HL-60/S4 (cell line): Measurements from ENCODE around the gene GPNMB.

Experiments
- in situ Hi-C: fragments of 300-500 bp; cut with MboI; formaldehyde crosslinking; loops from 2 replicates; pipeline ENCODE4 v1.14.3; 2022; ENCODE audit warnings: low sequenced_read_pairs

Gene GPNMB

DNA sequence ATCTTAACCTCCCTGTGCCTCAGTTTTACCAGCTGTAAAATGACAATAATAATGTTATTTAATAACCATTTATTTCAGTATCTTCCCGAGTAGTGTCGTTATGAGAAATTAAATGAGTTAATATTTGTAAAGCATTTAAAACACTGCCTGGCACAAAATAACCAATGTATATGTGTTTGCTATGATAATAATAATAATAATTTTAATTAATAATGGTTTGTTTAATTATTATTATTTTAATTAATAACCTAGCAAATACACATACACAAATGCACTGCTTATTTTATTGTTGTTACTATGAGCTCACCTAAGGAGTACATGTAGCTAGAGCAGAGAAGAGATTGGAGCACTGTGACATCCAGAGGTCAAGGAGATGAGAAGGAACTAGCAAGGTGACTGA, 18.2 kb upstream of the GPNMB start:
- in situ Hi-C loops: no loop called here

DNA sequence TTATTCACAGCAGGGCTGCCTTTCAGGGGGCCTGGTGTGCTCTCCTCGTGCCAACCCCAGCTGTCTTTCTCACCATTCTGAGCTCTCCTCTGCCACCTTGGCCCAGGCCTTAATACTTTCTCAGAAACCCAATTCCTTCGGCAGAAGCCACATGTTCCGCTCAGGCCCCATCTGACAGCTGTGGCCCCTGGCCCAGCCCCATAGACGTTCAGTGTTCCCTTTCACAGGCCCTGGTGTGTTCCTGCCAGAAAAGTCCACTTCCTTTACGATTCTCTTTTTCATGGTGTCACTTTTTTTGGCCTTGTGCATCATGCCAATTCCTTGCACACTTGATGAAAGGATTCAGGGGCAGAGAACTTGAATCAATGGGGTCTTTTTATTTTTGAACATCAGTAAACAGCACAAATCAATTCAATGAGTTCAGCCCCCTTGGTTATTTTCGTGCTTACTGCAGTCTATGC, 15.9 kb upstream of the GPNMB start:
- in situ Hi-C loops: no loop called here

DNA sequence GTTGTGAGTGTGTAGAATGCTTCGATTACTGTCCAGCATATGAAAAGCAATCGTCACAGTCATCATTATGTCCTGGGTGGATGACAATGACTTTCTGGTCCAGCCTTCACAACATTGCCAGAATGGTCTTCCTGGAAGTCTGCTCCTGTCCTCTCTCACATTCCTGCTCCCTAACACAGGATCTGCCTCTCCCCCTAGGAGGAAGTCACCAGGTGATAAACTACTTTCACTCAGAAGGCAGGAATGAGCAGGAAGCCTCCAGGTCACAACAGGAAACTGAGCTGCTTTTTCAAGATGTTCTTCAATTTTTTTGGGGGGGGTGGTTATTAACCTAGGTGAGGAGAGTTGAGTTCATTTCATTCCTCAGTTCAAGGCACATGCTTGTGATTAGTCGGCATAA, 13.6 kb upstream of the GPNMB start:
- in situ Hi-C loops: no loop called here

DNA sequence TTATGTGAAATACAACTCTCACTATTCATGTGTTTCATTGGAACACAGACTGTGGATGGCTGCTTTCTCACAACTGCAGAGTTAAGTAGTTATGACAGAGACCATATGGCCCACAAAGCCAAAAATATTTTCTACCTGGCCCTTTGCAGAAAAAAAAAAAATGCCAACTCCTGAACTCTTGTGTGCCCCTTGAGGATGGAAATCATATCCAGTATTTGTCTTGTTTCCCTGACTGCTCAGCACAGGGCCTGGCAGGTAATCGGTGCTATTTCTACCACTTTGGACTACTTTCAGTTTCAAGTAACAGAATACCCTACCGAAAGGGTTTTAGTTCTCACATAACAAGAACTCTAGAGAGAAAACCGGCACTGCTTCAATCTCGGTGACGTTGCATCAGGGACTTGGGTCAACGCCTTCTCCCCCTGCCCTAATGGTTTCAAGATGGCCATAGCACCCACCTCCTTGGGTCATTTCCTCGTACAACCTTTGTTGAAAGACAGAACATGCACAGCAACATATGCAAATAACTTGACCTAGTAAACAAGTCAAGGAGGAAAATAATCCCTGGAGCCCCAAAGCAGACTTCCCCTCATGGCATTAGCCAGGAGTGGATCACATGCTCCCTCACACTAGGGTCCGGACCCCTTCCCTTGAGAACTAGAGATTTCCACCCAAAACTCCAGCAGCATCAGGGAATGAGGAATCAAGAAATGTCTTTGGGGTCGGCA, 11.8 kb upstream of the GPNMB start:
- in situ Hi-C loops: no loop called here

DNA sequence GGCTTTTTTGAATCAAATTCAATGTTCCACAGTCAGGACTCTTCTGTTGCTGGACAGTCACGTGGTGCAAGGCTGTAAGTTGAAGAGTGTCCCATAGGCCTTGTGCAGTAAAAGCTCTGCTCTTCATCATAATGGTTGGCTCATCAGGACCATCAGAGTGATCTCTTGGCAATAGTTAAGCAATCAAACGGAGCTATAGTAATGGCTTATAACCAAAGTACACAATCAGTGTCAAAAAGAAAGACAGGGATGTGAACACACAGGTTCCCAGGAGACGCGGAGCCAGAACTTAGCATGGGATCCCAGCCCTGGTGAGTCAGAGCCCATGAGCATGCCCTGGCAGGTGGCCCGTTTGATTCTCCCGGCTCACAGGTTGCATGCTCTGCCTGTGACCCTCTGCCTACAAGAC, 10.8 kb upstream of the GPNMB start:
- in situ Hi-C loops: no loop called here

DNA sequence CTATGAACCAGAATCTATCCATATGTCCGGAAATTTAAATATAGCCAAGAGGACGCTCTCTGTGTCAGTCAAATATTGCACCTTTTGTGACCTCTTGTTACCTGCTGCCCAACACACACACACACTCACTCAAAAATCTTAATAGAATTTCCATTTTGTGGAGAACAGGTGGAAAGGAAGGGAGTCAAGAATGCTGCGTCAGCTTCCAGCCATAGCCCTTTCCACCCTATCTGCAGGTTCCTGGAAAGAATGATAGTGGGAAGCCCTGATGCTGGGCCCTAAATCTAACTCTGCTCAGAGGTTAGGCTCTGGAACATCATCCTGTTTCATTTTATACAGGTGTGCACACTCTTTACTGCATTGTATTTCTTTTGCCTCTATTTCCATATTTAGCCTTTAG, 9.6 kb upstream of the GPNMB start:
- in situ Hi-C loops: no loop called here

DNA sequence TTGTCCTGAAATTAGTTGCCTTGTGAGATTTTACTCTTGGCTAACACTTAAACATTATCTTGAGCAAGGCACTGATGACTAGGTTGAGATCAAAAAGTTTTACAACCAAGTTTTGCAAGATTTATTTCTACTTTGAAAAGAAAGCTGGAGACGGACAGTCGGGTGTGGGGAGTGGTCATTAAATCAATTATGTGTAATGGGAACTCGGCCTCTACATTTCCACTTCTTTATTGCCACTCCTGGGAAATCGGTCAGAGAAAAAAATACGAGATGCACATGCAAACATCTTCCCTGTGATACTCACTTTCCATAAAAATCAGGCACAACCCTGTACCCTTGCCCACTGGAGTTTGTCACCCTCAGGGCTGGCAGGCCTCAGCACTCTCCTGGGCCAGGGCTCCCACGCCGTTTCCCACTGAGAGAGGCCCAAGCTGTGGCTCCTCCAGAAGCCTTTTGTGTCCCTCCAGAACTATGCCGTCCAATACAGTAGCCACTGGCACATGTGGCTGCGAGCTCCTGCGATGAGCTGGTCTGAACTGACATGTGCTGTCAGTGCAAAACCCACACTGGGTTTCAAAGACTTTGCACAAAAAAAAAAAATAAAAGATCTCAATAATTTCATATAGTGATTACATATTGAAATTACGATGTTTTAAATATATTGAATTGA, 7.5 kb upstream of the GPNMB start:
- in situ Hi-C loops: no loop called here

DNA sequence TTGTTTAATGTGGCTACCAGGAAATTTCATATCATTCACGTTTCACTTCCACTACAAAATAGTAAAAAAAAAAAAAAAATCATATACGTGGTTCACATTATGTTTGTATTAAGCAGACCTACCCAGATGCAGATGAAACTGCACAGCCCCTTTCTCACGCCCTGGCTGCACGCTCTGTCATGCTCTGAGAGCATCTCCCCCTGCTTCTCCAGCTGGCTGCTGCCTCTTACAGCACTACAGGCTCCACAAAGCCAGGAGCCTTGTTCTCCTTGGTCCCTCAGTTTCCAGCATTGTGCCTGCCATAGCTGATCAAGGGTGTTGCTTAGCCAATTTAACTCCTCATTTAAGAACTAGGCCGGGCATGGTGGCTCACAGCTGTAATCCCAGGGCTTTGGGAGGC, 6.9 kb upstream of the GPNMB start:
- in situ Hi-C loops: no loop called here

DNA sequence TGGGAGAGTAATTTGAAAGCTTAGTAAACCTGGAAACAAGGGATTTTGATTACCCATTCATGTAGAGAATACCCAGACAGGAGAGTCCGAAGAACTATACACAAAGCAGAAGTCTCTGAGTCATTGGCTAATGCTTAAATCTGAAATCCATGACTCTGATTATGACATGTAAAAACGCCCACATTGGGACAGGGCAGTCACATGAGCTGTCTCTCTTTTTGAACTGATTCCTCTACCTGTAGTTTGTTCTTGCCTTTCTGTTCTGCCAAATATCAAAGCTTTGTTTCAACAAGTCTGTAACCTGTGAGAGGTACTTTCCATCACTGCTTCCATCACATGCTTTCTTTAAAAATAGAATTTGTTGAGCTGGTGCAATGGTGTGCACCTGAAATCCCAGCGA, 4.3 kb upstream of the GPNMB start:
- in situ Hi-C loops: no loop called here

DNA sequence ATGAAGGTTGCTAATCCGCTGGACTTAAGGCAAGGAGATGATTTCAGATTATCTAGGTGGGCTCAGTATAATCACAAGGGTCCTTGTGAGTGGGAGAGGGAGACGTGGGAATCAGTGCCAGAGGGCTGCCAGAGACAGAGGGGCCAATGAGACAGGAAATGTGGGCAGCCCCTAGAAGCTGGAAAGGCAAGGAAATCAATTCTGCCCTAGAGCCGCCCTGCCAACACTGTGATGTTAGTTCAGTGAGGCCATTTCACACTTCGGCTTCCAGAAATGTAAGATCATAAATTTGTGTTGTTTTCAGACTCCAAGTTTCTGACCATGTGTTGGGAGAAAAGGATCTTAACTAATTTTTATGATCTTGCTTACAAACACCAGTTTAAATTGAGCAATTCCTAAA, 3.6 kb upstream of the GPNMB start:
- in situ Hi-C loops: no loop called here

DNA sequence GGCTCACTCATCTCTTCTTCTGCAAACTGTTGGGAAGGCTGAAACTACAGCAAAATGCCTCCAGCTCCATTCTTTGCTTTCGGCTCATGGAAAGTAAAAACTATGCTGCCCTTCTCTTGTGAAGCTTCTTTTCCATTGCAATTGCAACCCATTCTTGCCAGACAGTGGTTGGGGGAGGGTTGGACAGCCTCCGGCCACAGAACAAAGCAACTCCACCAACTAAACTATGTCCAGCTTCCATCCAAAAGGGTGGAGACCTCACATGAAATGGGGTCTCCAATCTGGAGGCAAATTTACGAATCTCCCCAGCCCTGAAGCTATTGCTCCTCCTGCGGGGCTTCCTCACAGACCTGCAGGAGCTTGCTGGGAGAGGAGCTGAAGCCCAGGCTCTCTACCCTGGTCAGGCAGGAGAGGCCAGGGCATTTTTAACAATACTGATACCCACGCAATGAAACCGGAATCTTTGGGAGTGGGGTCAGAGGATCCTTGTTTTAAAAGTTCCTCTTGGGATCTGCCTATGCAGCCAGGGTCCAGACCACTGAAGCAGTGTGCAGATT, 549 bp downstream of the GPNMB start:
- in situ Hi-C loops: no loop called here

DNA sequence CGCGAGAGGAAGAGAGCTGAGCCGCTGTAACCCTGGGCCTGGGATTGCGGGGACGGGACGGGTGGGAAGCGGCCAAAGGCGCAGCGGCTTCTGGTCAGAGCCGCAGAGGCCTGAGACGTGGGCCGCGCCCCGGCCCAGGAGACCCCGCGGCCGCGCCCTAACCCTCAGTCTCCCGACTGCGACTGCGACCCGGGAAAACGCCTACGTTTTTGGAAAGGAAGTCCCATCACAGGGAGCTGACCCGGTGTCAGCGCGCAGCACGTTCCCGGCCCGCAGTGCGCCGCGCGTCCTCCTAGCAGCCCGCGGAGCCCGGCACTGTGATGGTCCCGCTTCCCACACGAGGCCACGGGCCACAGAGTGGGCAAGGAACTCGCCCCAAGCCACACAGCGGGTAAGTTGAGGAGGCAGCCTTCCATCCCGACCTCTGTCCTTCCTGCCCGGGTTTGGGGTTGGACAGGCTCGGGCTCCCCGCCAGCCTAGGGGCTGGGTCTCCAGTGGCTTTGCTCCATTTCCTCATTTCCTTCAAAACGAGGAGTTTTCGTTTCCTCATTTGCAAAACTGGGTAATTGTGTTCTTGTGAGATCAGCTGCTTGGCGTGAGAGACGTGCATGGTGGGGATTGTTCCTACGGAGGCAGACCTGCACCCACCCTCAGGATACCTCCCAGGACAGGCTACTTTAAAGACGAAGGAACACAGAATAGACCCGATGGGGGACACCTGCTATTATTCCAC, 1.2 kb downstream of the GPNMB start:
- in situ Hi-C loops: no loop called here

DNA sequence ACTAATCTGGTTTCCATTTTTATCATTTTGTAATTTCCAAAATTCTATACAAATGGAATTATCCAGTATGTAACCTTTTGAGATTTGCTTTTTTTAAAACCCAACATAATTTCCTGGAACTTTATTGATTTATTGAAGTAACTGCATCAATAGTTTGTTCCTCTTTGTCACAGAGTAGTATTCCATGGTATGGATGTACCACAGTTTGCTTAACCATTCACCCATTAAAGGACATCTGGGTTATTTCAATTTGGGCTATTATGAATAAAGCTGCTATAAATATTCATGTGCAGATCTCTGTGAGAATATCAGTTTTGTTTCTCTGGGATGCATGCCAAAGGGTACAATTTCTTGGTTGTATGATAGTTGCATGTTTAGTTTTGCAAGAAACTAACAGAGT, 2.9 kb downstream of the GPNMB start:
- in situ Hi-C loops: no loop called here

DNA sequence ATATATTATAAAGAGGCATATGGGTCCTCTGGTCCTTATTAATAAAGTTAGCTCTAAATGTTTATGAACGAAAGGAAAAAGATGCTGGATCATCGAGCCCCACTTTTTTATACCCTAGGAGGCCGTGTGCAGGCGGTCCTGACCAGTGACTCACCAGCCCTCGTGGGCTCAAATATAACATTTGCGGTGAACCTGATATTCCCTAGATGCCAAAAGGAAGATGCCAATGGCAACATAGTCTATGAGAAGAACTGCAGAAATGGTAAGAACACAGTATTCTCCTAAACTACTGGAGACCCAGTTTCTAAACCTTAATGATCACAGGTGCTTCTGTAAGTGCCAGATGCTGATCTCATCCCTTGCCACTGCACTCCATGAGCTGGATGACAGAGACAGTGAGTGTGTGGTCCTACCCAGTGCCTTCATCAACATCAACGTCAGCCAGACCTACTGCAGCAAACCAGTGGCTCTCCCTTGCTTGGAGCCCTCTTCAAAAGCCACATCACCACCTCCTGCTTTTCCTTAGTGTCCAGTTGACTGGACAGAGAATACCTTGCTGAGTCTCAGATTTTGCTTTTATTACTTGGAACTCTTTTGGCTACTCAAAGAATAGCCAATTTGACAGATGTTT, 7.6 kb downstream of the GPNMB start:
- in situ Hi-C loops: loop anchor here (25.0 kb wide), 1 partner anchor 458 kb away; the partner anchor contains the start of gene STK31

DNA sequence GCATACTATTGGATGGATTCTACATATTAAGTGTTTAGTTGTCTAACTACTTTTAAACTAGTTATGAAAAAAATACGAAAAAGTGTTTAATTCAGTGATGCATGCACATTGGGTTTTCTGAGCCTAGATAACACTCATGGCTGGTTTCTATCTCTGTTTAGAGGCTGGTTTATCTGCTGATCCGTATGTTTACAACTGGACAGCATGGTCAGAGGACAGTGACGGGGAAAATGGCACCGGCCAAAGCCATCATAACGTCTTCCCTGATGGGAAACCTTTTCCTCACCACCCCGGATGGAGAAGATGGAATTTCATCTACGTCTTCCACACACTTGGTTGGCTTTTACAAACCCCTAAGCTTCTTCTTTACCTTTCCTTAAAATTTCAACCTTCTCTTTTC, 10.2 kb downstream of the GPNMB start:
- in situ Hi-C loops: loop anchor here (25.0 kb wide), 1 partner anchor 456 kb away; the partner anchor contains the start of gene STK31

DNA sequence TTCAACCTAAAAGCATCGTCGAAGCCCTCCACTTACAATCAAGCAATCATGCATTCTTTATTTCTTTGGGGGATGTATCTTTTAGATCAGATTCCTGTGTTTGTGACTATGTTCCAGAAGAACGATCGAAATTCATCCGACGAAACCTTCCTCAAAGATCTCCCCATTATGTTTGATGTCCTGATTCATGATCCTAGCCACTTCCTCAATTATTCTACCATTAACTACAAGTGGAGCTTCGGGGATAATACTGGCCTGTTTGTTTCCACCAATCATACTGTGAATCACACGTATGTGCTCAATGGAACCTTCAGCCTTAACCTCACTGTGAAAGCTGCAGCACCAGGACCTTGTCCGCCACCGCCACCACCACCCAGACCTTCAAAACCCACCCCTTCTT, 13.8 kb downstream of the GPNMB start:
- in situ Hi-C loops: loop anchor here (25.0 kb wide), 1 partner anchor 452 kb away; the partner anchor contains the start of gene STK31

DNA sequence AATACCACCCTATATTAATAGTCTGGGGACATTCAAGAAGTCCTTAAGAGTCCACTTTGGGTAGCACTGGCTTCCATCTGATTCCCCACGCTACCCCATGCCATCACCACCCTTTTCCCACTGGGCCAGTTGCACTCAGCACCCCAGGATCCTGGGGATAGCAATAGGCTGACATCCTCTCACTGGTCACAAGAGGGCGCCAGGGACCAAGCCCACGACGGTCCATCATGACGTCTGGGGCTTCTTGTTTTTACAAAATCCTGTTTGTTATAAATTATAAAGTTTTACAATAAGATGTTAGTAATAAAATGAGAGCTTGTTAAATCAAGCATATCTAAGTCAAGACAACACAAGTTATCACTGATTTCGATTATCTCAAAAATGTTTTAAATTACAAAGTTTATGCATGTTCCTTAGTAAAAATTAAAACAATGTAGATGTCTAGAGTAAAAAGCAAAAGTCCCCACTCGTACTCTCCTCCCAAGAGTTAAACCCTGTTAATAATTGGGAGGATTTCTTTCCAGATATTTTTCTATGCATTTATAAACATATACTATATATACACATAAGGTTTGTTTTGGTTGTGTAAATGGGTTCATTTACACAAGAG, 15.4 kb downstream of the GPNMB start:
- in situ Hi-C loops: loop anchor here (25.0 kb wide), 1 partner anchor 450 kb away; the partner anchor contains the start of gene STK31

DNA sequence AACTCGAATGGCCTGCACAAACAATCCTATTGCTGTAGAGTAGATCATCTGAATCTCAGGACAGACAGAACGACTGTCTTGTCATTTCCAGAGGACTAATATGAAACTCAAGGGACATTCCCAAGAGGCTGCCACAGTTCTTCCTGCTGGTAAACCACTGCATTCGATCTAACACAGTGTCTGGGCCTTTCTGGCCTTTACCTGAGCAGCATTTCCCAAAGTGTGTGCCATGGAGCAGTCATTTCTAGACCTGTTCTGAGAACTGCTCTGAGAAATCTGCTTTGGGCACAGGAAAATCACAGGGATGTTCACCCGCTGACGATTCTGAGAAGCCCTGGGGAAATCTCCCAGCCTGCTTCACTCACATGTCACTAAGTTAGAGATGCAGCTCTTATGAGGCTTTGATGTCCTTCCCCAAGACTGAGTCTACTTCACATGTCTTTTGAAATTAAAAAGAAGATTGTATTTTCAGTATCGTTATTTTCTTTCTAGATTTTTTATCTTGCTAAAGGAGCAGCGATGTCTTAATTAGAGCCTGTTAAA, 18.4 kb downstream of the GPNMB start:
- in situ Hi-C loops: loop anchor here (25.0 kb wide), 1 partner anchor 447 kb away; the partner anchor contains the start of gene STK31

DNA sequence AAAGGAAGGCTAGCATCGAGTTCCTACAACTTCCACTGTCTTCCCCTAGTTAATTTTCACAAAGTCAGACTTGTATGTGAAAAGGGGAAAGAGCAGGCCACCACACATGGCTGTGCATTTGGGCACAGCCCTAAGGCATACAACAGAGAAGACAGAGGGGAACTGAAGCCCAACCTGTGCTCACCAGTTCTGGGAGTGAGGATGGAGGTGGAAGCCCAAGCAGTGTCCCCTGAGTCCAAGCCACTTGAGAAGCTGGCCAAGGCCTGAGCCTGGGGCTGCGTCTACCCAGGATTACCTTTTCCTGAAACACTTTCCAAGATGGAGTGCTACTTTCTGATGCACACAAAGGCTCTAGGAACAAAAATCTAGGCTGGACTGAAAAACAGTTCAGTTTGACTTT, 20.3 kb downstream of the GPNMB start:
- in situ Hi-C loops: loop anchor here (25.0 kb wide), 1 partner anchor 445 kb away; the partner anchor contains the start of gene STK31

DNA sequence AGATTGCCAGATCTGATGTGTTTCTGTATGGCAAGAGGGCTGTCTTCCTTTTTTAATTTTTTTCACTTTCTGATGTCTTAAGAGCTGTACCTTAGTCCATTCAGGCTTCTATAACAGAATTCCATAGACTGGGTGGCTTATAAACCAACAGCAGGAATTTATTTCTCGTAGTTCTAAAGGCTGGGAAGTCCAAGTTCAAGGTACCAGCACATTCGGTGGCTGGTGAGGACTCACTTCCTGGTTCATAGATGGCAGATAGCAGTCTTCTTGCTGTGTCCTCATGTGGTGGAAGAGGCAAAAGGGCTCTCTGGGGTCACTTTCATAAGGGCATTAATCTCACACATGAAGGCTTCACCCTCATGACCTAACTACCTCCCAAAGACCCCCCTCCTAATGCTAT, 20.8 kb downstream of the GPNMB start:
- in situ Hi-C loops: loop anchor here (25.0 kb wide), 1 partner anchor 445 kb away; the partner anchor contains the start of gene STK31
